ENCODE data around the gene SIGLEC8.
"Not testable (repeated sequence)": the region's sequence is repeated elsewhere in the genome, so short reads cannot be mapped to it uniquely, and the experiment has no call there.

The SIGLEC8 gene

GRCh38 chr19:51441410-51442390, 16.6 kb downstream of the SIGLEC8 start:
- peak; percentile 57 to 79 (median 58) for DNase-seq

- peak in 1 of 4 experiments; percentile 25 for DNase-seq
Measured at GRCh38 chr19:51440846-51441409, 17.3 kb downstream of the SIGLEC8 start.

- no peak for DNase-seq
Measured at GRCh38 chr19:51440052-51440451, 18.2 kb downstream of the SIGLEC8 start.

GRCh38 chr19:51439021-51439465, 19.2 kb downstream of the SIGLEC8 start:
- no peak for DNase-seq

- DNase-seq = no peak
Measured at GRCh38 chr19:51434456-51434855, 23.8 kb downstream of the SIGLEC8 start.

DNA sequence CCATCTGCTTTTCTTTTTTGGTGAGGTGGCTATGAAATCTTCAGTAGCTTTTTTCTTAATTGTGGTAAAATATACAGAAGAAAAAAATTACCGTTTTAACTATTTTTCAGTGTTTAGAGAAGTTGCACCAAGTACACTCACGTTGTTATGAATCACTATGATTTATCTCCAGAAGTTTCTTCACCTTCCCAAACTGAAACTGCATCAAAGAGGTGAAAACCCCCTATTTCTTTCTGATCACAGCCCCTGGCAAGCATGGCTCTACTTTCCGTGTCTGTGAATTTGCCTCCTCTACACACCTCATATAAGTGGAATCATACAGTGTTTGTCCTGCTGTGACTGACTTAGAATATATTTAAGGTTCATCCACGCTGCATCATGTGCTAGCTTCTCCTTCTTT, 25.2 kb downstream of the SIGLEC8 start:
- no peak for DNase-seq

DNA sequence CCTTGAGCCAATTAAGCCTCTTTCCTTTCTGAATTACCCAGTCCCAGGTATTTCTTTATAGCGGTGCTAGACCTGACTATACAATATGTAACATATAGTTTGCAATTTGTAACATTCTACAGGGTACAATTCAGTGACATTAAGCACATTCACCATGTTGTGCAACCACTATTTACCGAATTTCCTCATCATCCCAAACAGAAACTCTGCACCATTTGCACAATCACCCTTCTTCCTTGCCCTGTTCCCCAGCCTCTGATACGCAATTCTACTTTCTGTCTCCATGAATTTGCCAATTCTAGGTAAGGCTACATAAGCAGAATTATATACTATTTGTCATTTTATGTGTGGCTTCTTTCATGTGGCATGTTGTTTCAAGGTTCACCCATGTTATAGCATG, 27.1 kb downstream of the SIGLEC8 start:
- DNase-seq = no peak

DNA sequence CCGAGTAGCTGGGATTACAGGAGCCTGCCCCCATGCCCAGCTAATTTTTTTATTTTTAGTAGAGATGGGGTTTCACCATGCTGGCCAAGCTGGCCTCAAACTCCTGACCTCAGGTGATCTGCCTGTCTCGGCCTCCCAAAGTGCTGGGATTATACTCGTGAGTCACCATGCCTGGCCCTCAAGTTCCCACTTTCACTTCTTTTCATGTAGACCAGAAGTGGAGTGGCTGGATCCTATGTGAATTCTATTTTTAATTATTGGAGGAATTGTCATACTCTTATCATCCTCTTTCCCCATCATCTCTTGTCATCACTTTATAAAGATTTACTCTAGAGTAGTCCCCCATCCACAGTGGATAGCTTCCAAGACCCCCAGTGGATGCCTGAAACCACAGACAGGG, 28.0 kb downstream of the SIGLEC8 start:
- DNase-seq = no peak

GRCh38 chr19:51427201-51427600, 31.1 kb downstream of the SIGLEC8 start:
- DNase-seq = no peak

DNA sequence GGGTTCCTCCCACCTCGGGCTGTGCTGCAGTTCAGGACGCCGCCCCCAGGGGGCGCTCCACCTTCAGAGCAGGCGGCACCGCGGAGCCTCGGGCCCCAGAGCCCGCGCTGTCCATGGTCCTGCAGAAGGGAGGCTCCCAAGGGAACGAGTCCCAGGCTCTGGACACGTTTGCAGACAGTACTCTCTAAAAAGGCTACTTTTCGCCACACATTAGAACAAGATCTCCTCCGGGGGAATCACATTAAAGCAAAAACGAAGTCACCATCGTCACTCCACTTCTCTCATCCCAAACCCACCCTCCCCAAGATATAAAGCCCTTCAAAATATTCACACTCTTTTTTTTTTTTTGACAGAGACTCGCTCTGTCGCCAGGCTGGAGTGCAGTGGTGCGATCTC, 36.2 kb downstream of the SIGLEC8 start:
- DNase-seq = peak; percentile 63 to 92 (median 79)

- DNase-seq = no peak
Measured at GRCh38 chr19:51421229-51422052, 36.8 kb downstream of the SIGLEC8 start.

DNA sequence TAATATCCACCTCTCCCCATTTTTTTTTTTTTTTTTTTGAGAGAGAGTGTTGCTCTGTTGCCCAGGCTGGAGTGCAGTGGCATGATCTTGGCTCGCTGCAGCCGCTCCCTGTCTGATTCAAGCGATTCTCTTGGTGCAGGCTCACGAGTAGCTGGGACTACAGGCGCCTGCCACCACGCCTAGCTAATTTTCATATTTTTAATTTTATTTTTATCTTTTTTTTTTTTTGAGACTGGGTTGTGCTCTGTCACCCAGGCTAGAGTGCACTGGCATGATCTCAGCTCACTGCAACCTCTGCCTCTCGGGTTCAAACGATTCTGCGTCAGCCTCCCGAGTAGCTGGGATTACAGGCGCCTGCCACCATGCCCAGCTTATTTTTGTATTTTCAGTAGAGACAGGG, 37.7 kb downstream of the SIGLEC8 start:
- DNase-seq = not testable (repeated sequence)

- no peak for DNase-seq
Measured at GRCh38 chr19:51418707-51419106, 39.5 kb downstream of the SIGLEC8 start.

GRCh38 chr19:51417810-51418157, 40.5 kb downstream of the SIGLEC8 start:
- no peak for DNase-seq

- DNase-seq = no peak
Measured at GRCh38 chr19:51417107-51417809, 41.0 kb downstream of the SIGLEC8 start, which contains the start of gene SIGLEC10. Gene SIGLEC10 (minus strand): TSS chr19:51417642. CDS start chr19:51417581, 61 bp downstream.

GRCh38 chr19:51416422-51416821, 41.8 kb downstream of the SIGLEC8 start:
- DNase-seq = not testable (repeated sequence)

- no peak for DNase-seq
Measured at GRCh38 chr19:51415187-51415586, 43.1 kb downstream of the SIGLEC8 start.

- DNase-seq = no peak
Measured at GRCh38 chr19:51410950-51411748, 47.1 kb downstream of the SIGLEC8 start.

GRCh38 chr19:51407511-51408131, 50.6 kb downstream of the SIGLEC8 start:
- no peak for DNase-seq

DNA sequence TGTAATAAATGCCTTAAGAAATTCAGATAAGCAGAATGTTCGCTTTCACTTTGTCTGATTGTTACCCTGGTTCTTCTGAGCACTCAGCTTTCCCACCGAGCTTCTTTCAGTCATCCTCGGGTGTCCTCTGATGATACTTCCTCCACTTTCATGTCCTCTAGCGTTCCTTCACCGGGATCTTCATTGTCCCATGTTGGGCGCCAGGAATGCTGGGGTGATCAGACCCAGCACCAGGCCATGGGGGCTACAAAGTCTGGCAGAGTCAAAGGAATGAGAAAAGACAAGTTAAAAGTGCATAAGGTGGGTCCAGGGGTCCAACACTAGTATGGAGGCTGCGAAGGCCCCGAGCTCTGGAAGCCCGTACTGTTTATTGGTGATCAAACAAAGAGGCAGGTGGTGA, 56.1 kb downstream of the SIGLEC8 start:
- no peak for DNase-seq

Data from activated CD4-positive, CD25-positive, alpha-beta regulatory T cell (primary cell).